Choroid plexus epithelial cell (primary cell): Measurements from ENCODE around the gene RAB15.

ENCODE experiments used
- DNase-seq: peaks from one replicate; pipeline ENCODE4 v3.0.0-alpha.2; 2010; ENCODE audit warnings: low read depth
- H3K4me3 ChIP-seq: 2 replicates; pipeline ENCODE4 v1.5.1; 2011; ENCODE audit warnings: low read depth, mild to moderate bottlenecking, control low read depth, low read length, moderate library complexity
- TF ChIP-seq, protein P1 (sequence below): conservative IDR thresholded peaks from 2 replicates; pipeline ENCODE4 v1.5.1; 2011; ENCODE audit warnings: low read depth, mild to moderate bottlenecking, control low read depth, inconsistent platforms, low read length, moderate library complexity

Gene RAB15

DNA sequence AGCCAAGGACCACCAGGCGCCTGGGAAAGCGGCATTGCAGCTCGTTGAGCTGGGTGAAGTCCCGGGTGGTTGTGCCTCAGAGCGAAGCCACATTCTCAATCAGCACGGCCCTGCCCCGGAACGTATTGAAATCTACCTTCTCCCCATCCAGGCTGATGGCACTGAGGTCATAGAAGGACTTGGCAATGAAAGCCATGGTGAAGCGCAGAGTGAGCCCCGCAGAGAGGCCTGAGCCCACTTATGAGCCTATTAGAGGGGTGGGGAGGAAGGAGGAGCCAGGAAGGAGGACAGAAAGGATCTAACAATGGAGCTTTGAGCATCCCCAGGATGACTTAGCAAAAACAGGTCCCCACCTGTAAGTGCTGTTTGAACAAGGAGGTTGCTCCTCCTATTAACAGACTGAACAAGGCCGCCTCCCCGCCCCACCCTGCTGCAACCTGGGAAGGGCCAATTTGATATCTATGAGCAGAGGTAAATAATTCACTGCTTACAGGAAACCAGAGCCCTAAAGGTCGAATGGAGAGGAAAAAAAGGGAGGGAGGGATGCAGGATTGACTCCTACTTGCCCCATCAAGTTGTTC is 29.5 kb downstream of the RAB15 start, which contains the start of gene GPX2:
TSS of gene GPX2 (minus strand) at position 215 of the 581 bp plus-strand sequence. CDS start at position 196, 19 bp downstream.
- TF ChIP-seq, protein P1, sequence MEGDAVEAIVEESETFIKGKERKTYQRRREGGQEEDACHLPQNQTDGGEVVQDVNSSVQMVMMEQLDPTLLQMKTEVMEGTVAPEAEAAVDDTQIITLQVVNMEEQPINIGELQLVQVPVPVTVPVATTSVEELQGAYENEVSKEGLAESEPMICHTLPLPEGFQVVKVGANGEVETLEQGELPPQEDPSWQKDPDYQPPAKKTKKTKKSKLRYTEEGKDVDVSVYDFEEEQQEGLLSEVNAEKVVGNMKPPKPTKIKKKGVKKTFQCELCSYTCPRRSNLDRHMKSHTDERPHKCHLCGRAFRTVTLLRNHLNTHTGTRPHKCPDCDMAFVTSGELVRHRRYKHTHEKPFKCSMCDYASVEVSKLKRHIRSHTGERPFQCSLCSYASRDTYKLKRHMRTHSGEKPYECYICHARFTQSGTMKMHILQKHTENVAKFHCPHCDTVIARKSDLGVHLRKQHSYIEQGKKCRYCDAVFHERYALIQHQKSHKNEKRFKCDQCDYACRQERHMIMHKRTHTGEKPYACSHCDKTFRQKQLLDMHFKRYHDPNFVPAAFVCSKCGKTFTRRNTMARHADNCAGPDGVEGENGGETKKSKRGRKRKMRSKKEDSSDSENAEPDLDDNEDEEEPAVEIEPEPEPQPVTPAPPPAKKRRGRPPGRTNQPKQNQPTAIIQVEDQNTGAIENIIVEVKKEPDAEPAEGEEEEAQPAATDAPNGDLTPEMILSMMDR: no peak
- no peak for DNase-seq
- no peak within 1 kb of the TSS for H3K4me3 ChIP-seq

DNA sequence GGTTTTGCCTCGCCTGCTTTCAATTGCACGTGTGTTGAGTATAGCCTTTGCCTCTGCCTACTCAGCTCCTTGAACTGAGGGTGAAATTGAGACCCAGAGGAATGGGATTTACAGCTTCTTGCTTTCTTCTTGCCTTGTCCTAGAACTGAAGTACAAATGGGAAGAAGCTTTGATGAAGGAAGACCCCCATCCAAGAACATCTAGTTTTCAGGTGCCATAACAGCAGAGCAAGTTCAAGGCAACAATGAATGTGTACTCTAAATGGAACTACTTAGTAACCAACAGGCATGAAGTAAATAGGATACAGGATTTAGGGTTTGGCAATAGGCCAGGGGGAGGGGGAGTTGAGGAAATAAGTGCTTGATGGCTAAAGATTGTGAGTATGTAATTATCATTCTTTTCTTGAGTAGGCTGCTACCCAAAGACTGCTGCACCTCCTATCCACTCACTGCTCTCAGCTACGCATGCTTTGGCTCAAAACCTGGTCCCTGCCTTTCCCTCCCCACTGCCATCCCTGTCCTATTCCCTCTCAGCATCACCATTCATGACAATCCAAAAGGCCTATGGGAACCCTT is 31.7 kb downstream of the RAB15 start:
- no peak for DNase-seq
- TF ChIP-seq, protein P1: no peak
- no peak overlapping the region for H3K4me3 ChIP-seq

DNA sequence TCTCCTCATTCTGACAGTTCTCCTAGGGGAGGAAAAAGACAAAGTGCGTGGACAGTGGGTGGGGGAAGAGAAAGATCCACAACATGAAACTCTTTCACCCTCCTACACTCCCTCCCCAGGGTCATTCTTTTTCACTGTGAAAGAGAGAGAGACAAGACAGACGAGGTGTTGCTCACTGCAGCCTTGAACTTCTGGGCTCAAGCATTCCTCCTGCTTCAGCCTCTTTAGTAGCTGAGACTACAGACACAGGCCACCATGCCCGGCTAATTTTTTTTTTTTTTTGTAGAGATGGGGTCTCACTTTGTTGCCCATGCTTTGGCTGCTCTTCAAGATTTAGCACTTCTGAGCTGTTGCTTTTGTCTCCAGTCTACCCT is 32.3 kb downstream of the RAB15 start:
- TF ChIP-seq, protein P1: no peak
- no peak for DNase-seq
- H3K4me3 ChIP-seq: no peak overlapping the region

DNA sequence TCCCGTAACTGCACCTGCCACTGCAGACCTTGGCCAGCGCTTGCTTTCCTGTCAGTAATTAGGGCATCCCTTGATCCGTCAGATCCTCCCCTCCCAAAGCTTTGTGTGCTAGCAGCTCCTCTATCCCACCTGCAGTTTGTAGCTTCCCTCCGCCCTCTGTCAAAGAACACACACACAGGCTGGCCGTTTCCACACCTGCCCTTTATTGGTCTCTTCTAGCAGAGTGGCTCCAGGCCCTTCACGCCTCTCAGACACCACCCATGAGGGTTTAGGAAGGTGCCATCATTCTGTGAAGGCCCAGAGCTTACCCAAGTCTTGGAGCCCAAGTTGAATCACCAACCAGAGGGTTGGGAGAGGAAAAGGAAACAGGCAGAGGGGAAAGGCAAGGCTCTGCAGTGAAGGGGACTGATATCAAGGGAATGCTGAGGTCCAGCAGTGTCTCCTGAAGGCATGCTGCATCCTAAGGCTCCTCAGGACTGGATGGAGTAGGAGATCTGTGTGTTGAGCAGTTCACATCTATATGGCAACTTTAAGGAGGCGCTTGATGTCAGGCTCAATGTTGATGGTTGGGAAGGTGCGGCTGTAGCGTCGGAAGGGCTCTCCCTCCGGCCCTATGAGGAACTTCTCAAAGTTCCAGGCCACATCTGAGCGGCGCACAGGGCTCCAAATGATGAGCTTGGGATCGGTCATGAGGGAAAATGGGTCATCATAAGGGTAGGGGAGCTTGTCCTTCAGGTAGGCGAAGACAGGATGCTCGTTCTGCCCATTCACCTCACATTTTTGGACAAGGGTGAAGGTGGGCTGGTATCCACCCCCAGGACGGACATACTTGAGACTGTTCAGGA is 32.9 kb downstream of the RAB15 start:
- TF ChIP-seq, protein P1: no peak
- H3K4me3 ChIP-seq: no peak overlapping the region
- DNase-seq: no peak

DNA sequence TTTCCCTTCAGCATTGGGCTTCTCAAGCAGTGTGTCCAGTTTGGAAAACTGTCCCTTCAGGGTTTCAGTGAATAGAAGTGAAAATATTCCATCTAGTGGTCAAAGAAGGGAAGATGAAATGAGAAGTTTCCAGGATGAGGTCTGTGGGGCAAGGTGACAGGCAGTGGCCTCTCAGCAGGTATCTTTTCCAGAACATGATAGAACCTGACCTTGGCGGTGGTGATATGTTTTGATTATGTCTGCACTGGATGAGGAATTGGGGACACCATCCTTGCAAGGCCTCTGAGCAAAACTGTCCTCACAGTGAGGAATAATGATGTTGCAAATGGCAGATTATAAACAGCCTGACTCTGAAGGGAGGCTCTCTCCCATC is 34.3 kb downstream of the RAB15 start:
- TF ChIP-seq, protein P1: peak; percentile 43
- peak; percentile 32 for DNase-seq
- H3K4me3 ChIP-seq: no peak overlapping the region

DNA sequence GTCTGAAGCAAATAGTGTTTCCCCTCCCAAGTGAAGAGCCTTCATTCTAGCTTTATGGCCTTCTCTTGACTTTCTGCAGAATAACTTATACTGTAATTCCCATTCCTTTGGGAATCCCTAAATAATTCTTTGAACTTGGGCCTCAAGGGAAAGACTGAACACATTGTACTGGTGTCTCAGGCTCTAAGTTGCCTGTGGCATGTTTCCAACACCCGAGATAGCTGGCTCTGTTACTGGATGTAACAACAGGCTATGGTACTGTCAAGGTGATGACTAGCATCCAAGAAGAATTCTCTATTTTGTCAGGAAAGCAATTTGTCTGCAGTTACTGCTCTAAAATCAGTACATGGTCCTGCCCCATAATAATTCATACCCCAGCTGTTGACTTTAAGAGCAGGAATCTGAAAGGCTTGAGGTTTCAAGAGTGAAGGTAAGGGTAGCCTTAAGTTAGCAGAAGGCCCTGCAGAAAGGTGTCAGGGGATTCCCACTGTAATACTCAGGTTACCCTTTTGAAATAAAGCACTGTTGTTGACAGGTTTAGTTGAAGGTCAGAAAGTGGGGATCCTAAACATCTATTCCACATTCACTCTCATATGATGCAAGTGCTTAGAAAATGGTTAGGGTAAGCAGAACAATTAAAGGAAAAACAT is 34.8 kb downstream of the RAB15 start:
- DNase-seq: peak; percentile 49
- TF ChIP-seq, protein P1: no peak

More for the DNA sequence above, 34.8 kb downstream of the RAB15 start:
- H3K4me3 ChIP-seq: no peak overlapping the region
